ENCODE results near the gene PPIE.
"Not testable (repeated sequence)": the region's sequence is repeated elsewhere in the genome, so short reads cannot be mapped to it uniquely, and the experiment has no call there.

DNA sequence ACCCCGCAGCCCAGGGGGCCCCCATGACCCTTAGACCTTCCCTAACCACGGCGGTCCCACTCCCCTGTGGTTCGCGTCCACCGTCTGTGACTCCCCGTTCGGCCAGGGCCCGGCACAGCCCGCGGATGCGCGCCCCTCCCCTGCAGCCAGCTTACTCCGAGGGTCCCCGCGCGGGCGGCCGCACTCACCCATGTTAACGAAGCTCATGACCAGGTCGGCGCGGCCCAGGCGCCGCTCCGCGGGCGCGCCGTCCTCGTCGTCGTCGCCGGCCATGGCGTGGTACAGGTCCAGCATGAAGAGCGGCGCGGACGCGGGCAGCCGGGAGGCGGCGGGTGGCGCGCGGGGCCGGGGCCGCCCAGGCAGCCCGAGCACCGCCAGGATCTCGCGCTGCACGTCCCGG lies 49.3 kb downstream of the PPIE start:
- TF ChIP-seq, protein P1, sequence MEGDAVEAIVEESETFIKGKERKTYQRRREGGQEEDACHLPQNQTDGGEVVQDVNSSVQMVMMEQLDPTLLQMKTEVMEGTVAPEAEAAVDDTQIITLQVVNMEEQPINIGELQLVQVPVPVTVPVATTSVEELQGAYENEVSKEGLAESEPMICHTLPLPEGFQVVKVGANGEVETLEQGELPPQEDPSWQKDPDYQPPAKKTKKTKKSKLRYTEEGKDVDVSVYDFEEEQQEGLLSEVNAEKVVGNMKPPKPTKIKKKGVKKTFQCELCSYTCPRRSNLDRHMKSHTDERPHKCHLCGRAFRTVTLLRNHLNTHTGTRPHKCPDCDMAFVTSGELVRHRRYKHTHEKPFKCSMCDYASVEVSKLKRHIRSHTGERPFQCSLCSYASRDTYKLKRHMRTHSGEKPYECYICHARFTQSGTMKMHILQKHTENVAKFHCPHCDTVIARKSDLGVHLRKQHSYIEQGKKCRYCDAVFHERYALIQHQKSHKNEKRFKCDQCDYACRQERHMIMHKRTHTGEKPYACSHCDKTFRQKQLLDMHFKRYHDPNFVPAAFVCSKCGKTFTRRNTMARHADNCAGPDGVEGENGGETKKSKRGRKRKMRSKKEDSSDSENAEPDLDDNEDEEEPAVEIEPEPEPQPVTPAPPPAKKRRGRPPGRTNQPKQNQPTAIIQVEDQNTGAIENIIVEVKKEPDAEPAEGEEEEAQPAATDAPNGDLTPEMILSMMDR (IDR thresholded peaks at IDR 0.05; ENCODE audit: poor library complexity), result not testable (repeated sequence)
- TF ChIP-seq EZH2 (IDR thresholded peaks at IDR 0.05; ENCODE audit: borderline replicate concordance); EZH2phosphoT487 (IDR thresholded peaks at IDR 0.05; ENCODE audit: low read depth, severe bottlenecking, unreplicated experiment): not testable (repeated sequence)
